MM.1S (cell line): ENCODE measurements around the gene FRAS1.

Source experiments
- EZH2 ChIP-seq: fragments of 300-600 bp; sonication (generic); optimal IDR thresholded peaks from 2 replicates; pipeline ENCODE3; 2017; ENCODE audit warnings: low read depth, mild to moderate bottlenecking, antibody characterized with exemption, low read length, mixed read lengths
- TF ChIP-seq, protein P1 (sequence below): fragments of 300-600 bp; sonication (generic); IDR thresholded peaks from 2 replicates; pipeline ENCODE4 v1.5.1; 2016; ENCODE audit warnings: antibody characterized with exemption, low read length, mixed read lengths

DNA sequence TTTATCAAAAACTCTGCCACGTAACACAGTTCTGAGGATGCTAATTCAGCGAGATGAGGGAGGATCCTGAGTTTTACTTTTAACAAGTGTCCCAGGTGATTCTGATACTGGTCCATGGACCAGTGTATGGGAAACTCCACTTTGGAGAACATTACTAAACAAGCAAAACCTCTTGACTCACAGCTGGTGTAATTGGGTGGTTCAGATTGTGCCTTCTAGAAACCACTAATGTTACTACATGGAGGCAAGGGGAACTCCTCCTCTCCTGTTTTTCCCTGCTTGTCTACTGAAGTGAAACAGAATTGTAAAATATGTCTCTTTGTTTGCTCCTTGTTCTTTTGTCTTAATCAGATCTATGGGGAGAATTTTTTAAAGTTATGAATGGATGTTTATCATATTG is 62.6 kb downstream of the FRAS1 start:
- TF ChIP-seq, protein P1, sequence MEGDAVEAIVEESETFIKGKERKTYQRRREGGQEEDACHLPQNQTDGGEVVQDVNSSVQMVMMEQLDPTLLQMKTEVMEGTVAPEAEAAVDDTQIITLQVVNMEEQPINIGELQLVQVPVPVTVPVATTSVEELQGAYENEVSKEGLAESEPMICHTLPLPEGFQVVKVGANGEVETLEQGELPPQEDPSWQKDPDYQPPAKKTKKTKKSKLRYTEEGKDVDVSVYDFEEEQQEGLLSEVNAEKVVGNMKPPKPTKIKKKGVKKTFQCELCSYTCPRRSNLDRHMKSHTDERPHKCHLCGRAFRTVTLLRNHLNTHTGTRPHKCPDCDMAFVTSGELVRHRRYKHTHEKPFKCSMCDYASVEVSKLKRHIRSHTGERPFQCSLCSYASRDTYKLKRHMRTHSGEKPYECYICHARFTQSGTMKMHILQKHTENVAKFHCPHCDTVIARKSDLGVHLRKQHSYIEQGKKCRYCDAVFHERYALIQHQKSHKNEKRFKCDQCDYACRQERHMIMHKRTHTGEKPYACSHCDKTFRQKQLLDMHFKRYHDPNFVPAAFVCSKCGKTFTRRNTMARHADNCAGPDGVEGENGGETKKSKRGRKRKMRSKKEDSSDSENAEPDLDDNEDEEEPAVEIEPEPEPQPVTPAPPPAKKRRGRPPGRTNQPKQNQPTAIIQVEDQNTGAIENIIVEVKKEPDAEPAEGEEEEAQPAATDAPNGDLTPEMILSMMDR, result no peak
- no peak for TF ChIP-seq EZH2
